IMR-90 (cell line): Measurements from ENCODE around the gene GAB1. TPM values are rescaled to one million over a fixed set of nuclear protein-coding genes. Genes with fewer than 3 reads are reported as not detected.

Source experiments
- ATAC-seq: fragments of 200-7000 bp; cut with Tn5 transposase; 2 replicates; pipeline ENCODE4 v1.9.1; 2020; ENCODE audit warnings: low read depth, mild to moderate bottlenecking, moderate library complexity
- BruUV-seq: library from RNA; stranded (reverse); fragments of 400-500 nt; replicated peaks from 2 replicates; lab custom pipeline; 2021; lab: Mats Ljungman, UMichigan
- CTCF ChIA-PET: fragments of 300-600 bp; formaldehyde crosslinking; extraction: SDS; loops from one replicate; lab custom pipeline; 2021; ENCODE audit warnings: antibody characterized with exemption; lab: Yijun Ruan, JAX
- POLR2A ChIA-PET: fragments of 300-600 bp; sonication (Branson Sonifier 250); formaldehyde crosslinking; loops from one replicate; lab custom pipeline; 2022; ENCODE audit warnings: antibody characterized with exemption; ENCODE audit not compliant: unreplicated experiment; lab: Charles Lee
- DNase-seq: peaks from one replicate; pipeline ENCODE4 v3.0.0; 2013
- H2AFZ ChIP-seq: replicated peaks from 2 replicates; pipeline ENCODE3; 2013; ENCODE audit warnings: low read length, mild to moderate bottlenecking; ENCODE audit not compliant: poor library complexity
- H2AK5ac ChIP-seq: 2 replicates; pipeline ENCODE4 v1.6.1; 2013; ENCODE audit warnings: low read depth, low read length, inconsistent platforms
- H2AK9ac ChIP-seq: replicated peaks from 2 replicates; pipeline ENCODE3; 2013; ENCODE audit warnings: mild to moderate bottlenecking, low read depth, low read length, moderate library complexity; ENCODE audit not compliant: poor library complexity
- H2BK120ac ChIP-seq: 2 replicates; pipeline ENCODE4 v1.6.1; 2013; ENCODE audit warnings: low read depth, low read length, inconsistent platforms
- H2BK15ac ChIP-seq: 3 replicates; pipeline ENCODE4 v1.6.1; 2013; ENCODE audit warnings: low read depth, low read length, inconsistent platforms
- H2BK20ac ChIP-seq: 2 replicates; pipeline ENCODE4 v1.6.1; 2013; ENCODE audit warnings: low read depth, mild to moderate bottlenecking, inconsistent platforms, low read length, moderate library complexity
- H2BK5ac ChIP-seq: 2 replicates; pipeline ENCODE4 v1.6.1; 2013; ENCODE audit warnings: mild to moderate bottlenecking, low read depth, low read length, inconsistent platforms; ENCODE audit not compliant: poor library complexity, severe bottlenecking
- H3K14ac ChIP-seq: replicated peaks from 2 replicates; pipeline ENCODE4 v1.6.1; 2013; ENCODE audit warnings: low read depth, low read length, inconsistent platforms
- H3K18ac ChIP-seq: 2 replicates; pipeline ENCODE4 v1.6.1; 2013; ENCODE audit warnings: low read depth, low read length, control low read depth
- H3K23ac ChIP-seq: 2 replicates; pipeline ENCODE4 v1.6.1; 2013; ENCODE audit warnings: low read depth, low read length, inconsistent platforms
- H3K27ac ChIP-seq: 2 replicates; pipeline ENCODE4 v1.5.1; 2013; ENCODE audit warnings: mild to moderate bottlenecking, control low read depth, low read length; ENCODE audit not compliant: insufficient read depth
- H3K27me3 ChIP-seq: 2 replicates; pipeline ENCODE4 v1.6.1; 2013; ENCODE audit warnings: low read length; ENCODE audit not compliant: control insufficient read depth, insufficient read depth
- H3K36me3 ChIP-seq: 2 replicates; pipeline ENCODE4 v1.6.1; 2013; ENCODE audit warnings: low read length, mixed read lengths; ENCODE audit not compliant: control insufficient read depth, insufficient read depth
- H3K4ac ChIP-seq: 2 replicates; pipeline ENCODE4 v1.6.1; 2013; ENCODE audit warnings: low read depth, low read length, inconsistent platforms
- H3K4me1 ChIP-seq: 2 replicates; pipeline ENCODE4 v1.6.1; 2013; ENCODE audit warnings: low read length, mixed read lengths; ENCODE audit not compliant: control insufficient read depth, insufficient read depth
- H3K4me2 ChIP-seq: 2 replicates; pipeline ENCODE4 v1.6.1; 2013; ENCODE audit warnings: low read depth, mild to moderate bottlenecking, control low read depth, low read length, moderate library complexity
- H3K4me3 ChIP-seq: 2 replicates; pipeline ENCODE4 v1.5.1; 2013; ENCODE audit warnings: low read depth, mild to moderate bottlenecking, control low read depth, low read length, moderate library complexity; ENCODE audit not compliant: insufficient read depth
- H3K56ac ChIP-seq: 2 replicates; pipeline ENCODE4 v1.6.1; 2013; ENCODE audit warnings: low read length, inconsistent platforms; ENCODE audit not compliant: insufficient read depth; ENCODE audit errors: extremely low read depth
- H3K79me1 ChIP-seq, 2 experiments: 2 replicates each; pipeline ENCODE4 v1.6.1; 2013; ENCODE audit warnings: low read length in 2 of 2, inconsistent platforms in 1 of 2, low read depth in 1 of 2
- H3K9ac ChIP-seq: 2 replicates; pipeline ENCODE4 v1.6.1; 2013; ENCODE audit warnings: low read depth, low read length, control low read depth
- H3K9me1 ChIP-seq: 2 replicates; pipeline ENCODE4 v1.6.1; 2013; ENCODE audit warnings: low read length, inconsistent platforms; ENCODE audit not compliant: insufficient read depth
- H3K9me3 ChIP-seq: 2 replicates; pipeline ENCODE4 v1.6.1; 2013; ENCODE audit warnings: low read length; ENCODE audit not compliant: control insufficient read depth, insufficient read depth
- H4K20me1 ChIP-seq: 2 replicates; pipeline ENCODE4 v1.6.1; 2013; ENCODE audit warnings: low read length, inconsistent platforms; ENCODE audit not compliant: insufficient read depth
- H4K5ac ChIP-seq: 2 replicates; pipeline ENCODE4 v1.6.1; 2013; ENCODE audit warnings: mild to moderate bottlenecking, low read depth, low read length, control low read depth
- H4K8ac ChIP-seq, 2 experiments: 2 replicates each; pipeline ENCODE4 v1.6.1; 2013; ENCODE audit warnings: low read depth in 2 of 2, low read length in 2 of 2, control low read depth in 1 of 2, inconsistent platforms in 1 of 2
- H4K91ac ChIP-seq: 2 replicates; pipeline ENCODE4 v1.6.1; 2013; ENCODE audit warnings: low read depth, low read length, inconsistent platforms; ENCODE audit not compliant: insufficient read depth
- CHD1 ChIP-seq: IDR thresholded peaks from 2 replicates; pipeline ENCODE4 v1.6.1; 2012; ENCODE audit warnings: low read depth, low read length, improper control_type of control experiment
- CTCF ChIP-seq: conservative IDR thresholded peaks from 2 replicates; pipeline ENCODE4 v1.5.1; 2012; ENCODE audit warnings: mild to moderate bottlenecking, low read depth, low read length, improper control_type of control experiment
- FOS ChIP-seq: fragments of 150-350 bp; IDR thresholded peaks from 2 replicates; pipeline ENCODE4 v1.6.1; 2016; ENCODE audit warnings: low read depth, low read length
- RAD21 ChIP-seq: IDR thresholded peaks from 2 replicates; pipeline ENCODE4 v1.6.1; 2012; ENCODE audit warnings: low read length, improper control_type of control experiment
- WGBS, 2 experiments: methylation state at CpG; one replicate each; pipeline versions ENCODE4 v1.1.5 to v1.1.7; 2013; ENCODE audit warnings: missing lambda C conversion rate in 2 of 2; ENCODE audit not compliant: insufficient read length in 1 of 2; ENCODE audit errors: extremely low coverage in 2 of 2; 5-methylcytosine and 5-hydroxymethylcytosine counted together
- dilution Hi-C: fragments of 300-500 bp; cut with HindIII; formaldehyde crosslinking; loops from one replicate; pipeline ENCODE4 v1.14.3; 2018; ENCODE audit warnings: low sequenced_read_pairs; ENCODE audit not compliant: unreplicated experiment
- in situ Hi-C: fragments of 300-500 bp; cut with MboI; formaldehyde crosslinking; loops from 3 replicates; pipeline ENCODE4 v1.14.3; 2019; ENCODE audit warnings: low sequenced_read_pairs, inconsistent platforms, mixed read lengths
- intact Hi-C: fragments of 100-400 bp; cut with micrococcal nuclease; formaldehyde crosslinking; loops from 2 replicates; pipeline ENCODE4 v1.10.0; 2022
- polyA plus RNA-seq, 3 experiments: library from polyadenylated mRNA; depleted of rRNA; stranded (reverse); fragments of >200 nt; gene quantifications; 2 replicates each; pipeline ENCODE4 v1.2.3, GENCODE V29; 2012; ENCODE audit warnings: low replicate concordance in 1 of 3
- total RNA-seq: library from RNA; depleted of rRNA; stranded (reverse); fragments of >200 nt; gene quantifications from 2 replicates; pipeline ENCODE4 v1.2.3, GENCODE V29; 2012

GAB1 gene
- total and polyA plus RNA-seq, 2 of the 4 experiments (the other 2 are of a cell fraction): 2.8 to 12.0 TPM

GRCh38 chr4:143320113-143320512 is 16.6 kb upstream of the GAB1 start:
- no peak overlapping the region for H2AK5ac ChIP-seq
- H3K23ac ChIP-seq: no peak overlapping the region
- H4K5ac ChIP-seq: no peak overlapping the region
- H3K9ac ChIP-seq: no peak overlapping the region
- no peak for DNase-seq
- no peaks in the 10 kb centered on the region for H3K79me1 ChIP-seq
- no peak overlapping the region for H2AK9ac ChIP-seq
- no peaks in the 10 kb centered on the region for H3K36me3 ChIP-seq
- no peak overlapping the region for H3K14ac ChIP-seq
- no peak overlapping the region for H2BK120ac ChIP-seq
- H3K27ac ChIP-seq: no peak overlapping the region
- whole genome bisulfite sequencing, 2 experiments: no CpG with 5 or more reads among the region's 1 CpG
- no peak for ATAC-seq
- H2BK15ac ChIP-seq: no peak overlapping the region
- no peak overlapping the region for H3K4ac ChIP-seq
- H3K4me3 ChIP-seq: no peak overlapping the region
- H3K9me3 ChIP-seq: no peaks in the 10 kb centered on the region
- H4K20me1 ChIP-seq: no peaks in the 10 kb centered on the region
- no peak overlapping the region for H4K91ac ChIP-seq
- peaks cover 2% of the 10 kb centered on the region; the same call in 1 of the 2 replicates for H3K27me3 ChIP-seq
- no TSS peak for BruUV-seq
- no peak overlapping the region for H3K18ac ChIP-seq
- no peak overlapping the region for H2AFZ ChIP-seq
- H2BK20ac ChIP-seq: no peak overlapping the region
- no peak overlapping the region for H3K4me2 ChIP-seq
- H3K4me1 ChIP-seq: no peaks in the 10 kb centered on the region
- no peak overlapping the region for H2BK5ac ChIP-seq
- POLR2A ChIA-PET: no interaction called here
- in situ Hi-C loops: no loop called here
- H3K9me1 ChIP-seq: no peaks in the 10 kb centered on the region
- H4K8ac ChIP-seq: no peak overlapping the region
- CTCF ChIA-PET: no interaction called here
- TF ChIP-seq RAD21: no peak
- TF ChIP-seq CHD1: no peak
- TF ChIP-seq CTCF: no peak
- no peak for TF ChIP-seq FOS
- no peak overlapping the region for H3K56ac ChIP-seq
- dilution Hi-C loops: no loop called here
- intact Hi-C loops: no loop called here
